ENCODE data around the gene OR7C2.
"Not testable (repeated sequence)": the region's sequence is repeated elsewhere in the genome, so short reads cannot be mapped to it uniquely, and the experiment has no call there.

OR7C2 gene

DNA sequence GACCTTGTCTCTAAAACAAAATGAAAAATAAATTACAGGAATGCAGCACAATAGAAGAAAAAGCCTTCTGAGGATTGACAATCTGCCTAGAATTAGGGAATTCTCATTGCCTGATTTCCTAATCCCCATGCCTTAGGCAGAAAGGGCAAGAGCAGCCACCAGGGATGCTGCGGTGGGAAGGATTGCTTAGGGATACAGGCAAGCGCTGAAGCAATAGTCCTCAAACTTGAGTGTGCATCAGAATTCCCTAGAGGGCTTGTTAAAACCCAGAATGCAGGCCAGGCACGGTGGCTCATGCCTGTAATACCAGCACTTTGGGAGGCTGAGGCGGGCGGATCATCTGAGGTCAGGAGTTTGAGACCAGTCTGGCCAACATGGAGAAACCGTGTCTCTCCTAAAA, 1.0 kb upstream of the OR7C2 start:
- TF ChIP-seq, protein P1, sequence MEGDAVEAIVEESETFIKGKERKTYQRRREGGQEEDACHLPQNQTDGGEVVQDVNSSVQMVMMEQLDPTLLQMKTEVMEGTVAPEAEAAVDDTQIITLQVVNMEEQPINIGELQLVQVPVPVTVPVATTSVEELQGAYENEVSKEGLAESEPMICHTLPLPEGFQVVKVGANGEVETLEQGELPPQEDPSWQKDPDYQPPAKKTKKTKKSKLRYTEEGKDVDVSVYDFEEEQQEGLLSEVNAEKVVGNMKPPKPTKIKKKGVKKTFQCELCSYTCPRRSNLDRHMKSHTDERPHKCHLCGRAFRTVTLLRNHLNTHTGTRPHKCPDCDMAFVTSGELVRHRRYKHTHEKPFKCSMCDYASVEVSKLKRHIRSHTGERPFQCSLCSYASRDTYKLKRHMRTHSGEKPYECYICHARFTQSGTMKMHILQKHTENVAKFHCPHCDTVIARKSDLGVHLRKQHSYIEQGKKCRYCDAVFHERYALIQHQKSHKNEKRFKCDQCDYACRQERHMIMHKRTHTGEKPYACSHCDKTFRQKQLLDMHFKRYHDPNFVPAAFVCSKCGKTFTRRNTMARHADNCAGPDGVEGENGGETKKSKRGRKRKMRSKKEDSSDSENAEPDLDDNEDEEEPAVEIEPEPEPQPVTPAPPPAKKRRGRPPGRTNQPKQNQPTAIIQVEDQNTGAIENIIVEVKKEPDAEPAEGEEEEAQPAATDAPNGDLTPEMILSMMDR (IDR thresholded peaks at IDR 0.05; ENCODE audit: low read depth, low read length) = no peak
- in situ Hi-C loops (cut with HindIII; ENCODE audit: low sequenced_read_pairs) = no loop called here
- DNase-seq (ENCODE audit: low read depth, low spot score) = no peak
- no peak overlapping the region for H3K4me3 ChIP-seq (ENCODE audit: low read depth, low read length)

DNA sequence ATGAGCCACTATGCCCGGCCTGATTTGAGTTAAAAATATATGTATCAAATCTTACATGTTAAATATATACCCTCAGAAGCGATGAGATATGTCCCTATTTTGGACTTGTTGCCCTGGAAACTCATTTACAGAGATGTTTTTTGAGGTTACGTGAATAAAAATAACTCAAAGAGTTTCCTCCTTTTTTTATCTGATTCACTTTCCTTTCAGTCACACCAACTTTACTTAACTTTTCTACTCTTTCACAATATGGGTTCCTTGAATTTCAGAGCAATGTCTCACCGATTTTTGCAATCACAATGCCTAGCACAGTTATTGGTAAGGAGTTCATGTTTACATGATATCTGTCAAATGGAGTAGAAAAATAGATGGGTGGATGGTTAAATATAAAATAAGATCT, 2.3 kb downstream of the OR7C2 start:
- in situ Hi-C loops (cut with HindIII; ENCODE audit: low sequenced_read_pairs) = no loop called here
- TF ChIP-seq, protein P1 (IDR thresholded peaks at IDR 0.05; ENCODE audit: low read depth, low read length) = no peak
- no peak overlapping the region for H3K4me3 ChIP-seq (ENCODE audit: low read depth, low read length)
- DNase-seq (ENCODE audit: low read depth, low spot score) = no peak

DNA sequence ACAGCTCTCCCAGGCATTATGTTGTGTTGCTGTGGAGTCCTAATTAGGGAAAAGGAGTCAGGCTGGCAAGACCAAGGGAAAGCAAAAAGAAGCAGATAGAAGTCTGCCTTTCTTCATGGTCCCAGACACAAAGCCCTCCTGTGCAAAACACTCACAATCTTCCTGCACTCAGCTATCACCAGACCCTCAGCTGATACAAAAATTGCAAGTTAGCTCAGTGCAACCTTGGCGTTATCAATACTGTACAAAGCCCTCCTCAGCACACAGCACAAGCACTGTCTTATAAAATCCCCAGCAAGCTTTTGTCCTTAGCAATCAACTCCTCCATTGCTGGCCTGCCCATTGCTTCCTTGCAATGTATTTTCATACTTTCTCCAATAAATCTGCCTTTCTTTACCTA, 3.2 kb downstream of the OR7C2 start:
- in situ Hi-C loops (cut with HindIII; ENCODE audit: low sequenced_read_pairs) = no loop called here
- TF ChIP-seq, protein P1 (IDR thresholded peaks at IDR 0.05; ENCODE audit: low read depth, low read length) = no peak
- no peak overlapping the region for H3K4me3 ChIP-seq (ENCODE audit: low read depth, low read length)
- DNase-seq (ENCODE audit: low read depth, low spot score) = no peak

DNA sequence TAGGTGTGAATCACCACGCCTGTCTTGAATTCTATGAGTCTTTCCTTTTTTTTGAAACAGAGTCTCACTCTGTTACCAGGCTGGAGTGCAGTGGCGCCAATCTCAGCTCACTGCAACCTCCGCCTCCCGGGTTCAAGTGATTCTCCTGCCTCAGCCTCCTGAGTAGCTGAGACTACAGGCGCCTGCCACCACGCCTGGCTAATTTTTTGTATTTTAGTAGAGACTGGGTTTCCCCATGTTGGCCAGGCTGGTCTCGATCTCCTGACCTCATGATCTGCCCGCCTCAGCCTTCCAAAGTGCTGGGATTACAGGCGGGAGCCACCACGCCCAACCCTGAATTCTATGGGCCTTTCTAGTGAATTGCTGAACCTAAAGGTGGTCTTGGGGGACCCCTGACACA, 8.1 kb downstream of the OR7C2 start:
- in situ Hi-C loops (cut with HindIII; ENCODE audit: low sequenced_read_pairs); DNase-seq (ENCODE audit: low read depth, low spot score); H3K4me3 ChIP-seq (ENCODE audit: low read depth, low read length): not testable (repeated sequence)

DNA sequence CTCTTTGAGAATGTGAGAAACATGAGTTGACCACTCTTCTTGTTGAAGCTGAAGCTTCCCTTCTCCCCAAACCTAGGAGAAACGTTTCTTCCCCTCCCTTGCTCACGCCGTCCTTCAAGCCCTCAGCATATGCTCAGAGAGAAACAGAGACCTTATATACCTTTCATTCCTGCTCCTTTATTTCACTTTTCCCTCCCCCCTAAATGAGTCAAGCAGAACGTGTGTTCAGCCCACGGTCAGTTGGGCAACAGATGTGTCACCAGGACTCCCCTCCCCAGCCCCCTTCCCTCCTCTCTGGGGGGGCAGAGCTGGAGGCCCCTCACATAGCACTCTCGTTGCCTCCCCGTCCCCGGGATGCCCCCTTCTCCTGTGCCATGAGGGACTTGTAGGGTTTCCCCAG, 8.6 kb downstream of the OR7C2 start:
- TF ChIP-seq, protein P1 (IDR thresholded peaks at IDR 0.05; ENCODE audit: low read depth, low read length) = no peak
- in situ Hi-C loops (cut with HindIII; ENCODE audit: low sequenced_read_pairs) = no loop called here
- no peak overlapping the region for H3K4me3 ChIP-seq (ENCODE audit: low read depth, low read length)
- no peak for DNase-seq (ENCODE audit: low read depth, low spot score)

DNA sequence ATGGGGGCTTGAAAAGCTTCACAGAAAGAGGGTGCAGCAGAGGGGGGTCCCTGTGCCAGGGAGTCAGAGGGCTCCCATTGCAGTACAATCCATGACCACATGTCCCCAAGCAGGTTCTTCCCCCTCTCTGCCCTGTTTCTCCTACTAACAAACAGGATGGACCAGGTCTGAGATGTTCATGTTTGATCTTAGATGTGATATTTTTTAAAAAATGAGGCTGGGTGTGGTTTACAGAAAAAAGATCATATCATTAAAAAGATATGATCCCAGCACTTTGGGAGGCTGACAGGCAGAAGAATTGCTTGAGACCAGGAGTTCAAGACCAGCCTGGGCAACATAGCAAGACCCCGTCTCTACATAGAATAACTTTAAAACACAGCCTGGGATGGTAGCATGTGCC, 9.1 kb downstream of the OR7C2 start:
- TF ChIP-seq, protein P1 (IDR thresholded peaks at IDR 0.05; ENCODE audit: low read depth, low read length) = no peak
- H3K4me3 ChIP-seq (ENCODE audit: low read depth, low read length) = no peak overlapping the region
- no peak for DNase-seq (ENCODE audit: low read depth, low spot score)
- in situ Hi-C loops (cut with HindIII; ENCODE audit: low sequenced_read_pairs) = no loop called here

DNA sequence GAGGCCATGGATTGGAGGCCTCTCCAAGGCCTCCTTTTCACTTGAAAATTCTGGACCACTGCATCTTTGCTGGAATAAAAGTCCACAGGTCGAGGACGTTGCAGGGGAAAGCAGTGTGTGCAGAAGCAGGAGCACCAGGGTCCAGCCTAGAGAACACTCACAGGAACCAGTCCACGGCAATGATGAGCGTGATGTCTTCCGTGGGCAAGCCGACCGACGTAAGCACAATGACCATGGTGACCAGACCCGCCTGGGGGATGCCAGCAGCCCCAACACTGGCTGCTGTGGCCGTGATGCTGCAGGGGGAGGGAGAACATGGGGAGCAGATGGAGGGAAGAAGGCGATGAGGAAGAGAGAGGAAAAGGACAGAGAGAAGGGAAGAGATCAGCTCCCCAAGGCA, 11.5 kb downstream of the OR7C2 start:
- TF ChIP-seq, protein P1 (IDR thresholded peaks at IDR 0.05; ENCODE audit: low read depth, low read length) = no peak
- H3K4me3 ChIP-seq (ENCODE audit: low read depth, low read length) = no peak overlapping the region
- no peak for DNase-seq (ENCODE audit: low read depth, low spot score)
- in situ Hi-C loops (cut with HindIII; ENCODE audit: low sequenced_read_pairs) = no loop called here

All from astrocyte of the spinal cord (primary cell).